OCI-LY1 (cell line): ENCODE results near the gene SF3B3.

Source experiments
- CTCF ChIP-seq: fragments of 200-600 bp; sonication (generic), shearing (Covaris generic); IDR thresholded peaks from 2 replicates; pipeline ENCODE4 v1.5.1; 2017; ENCODE audit warnings: mild to moderate bottlenecking, antibody characterized with exemption, low read length, moderate library complexity, mixed read lengths
- EZH2 ChIP-seq: fragments of 200-600 bp; sonication (generic), shearing (Covaris generic); IDR thresholded peaks from 2 replicates; pipeline ENCODE4 v1.8.0; 2017; ENCODE audit warnings: borderline replicate concordance, mixed run types, mild to moderate bottlenecking, antibody characterized with exemption, low read length, moderate library complexity, mixed read lengths

GRCh38 chr16:70511833-70512232, 11.8 kb upstream of the SF3B3 start:
- no peak for TF ChIP-seq CTCF
- no peak for TF ChIP-seq EZH2
